H1 (cell line): ENCODE measurements around the gene PPP1R15B. TPM values are rescaled to one million over a fixed set of nuclear protein-coding genes. Genes with fewer than 3 reads are reported as not detected.

ENCODE experiments used
- CHD1 ChIP-seq: IDR thresholded peaks from 2 replicates; pipeline ENCODE4 v1.6.1; 2012; ENCODE audit warnings: low read depth, low read length, improper control_type of control experiment
- CHD7 ChIP-seq: fragments of 300-600 bp; sonication (generic); IDR thresholded peaks from 2 replicates; pipeline ENCODE4 v1.7.1; 2012; ENCODE audit warnings: low read length, moderate library complexity, mild to moderate bottlenecking, inconsistent platforms; ENCODE audit not compliant: insufficient replicate concordance
- CTBP2 ChIP-seq: IDR thresholded peaks from 2 replicates; pipeline ENCODE4 v1.7.0; 2011; ENCODE audit warnings: borderline replicate concordance, mild to moderate bottlenecking, moderate library complexity, mixed read lengths, low read length; ENCODE audit not compliant: insufficient read depth, insufficient read length
- FOSL1 ChIP-seq: IDR thresholded peaks from 2 replicates; pipeline ENCODE4 v1.6.1; 2011; ENCODE audit warnings: mild to moderate bottlenecking, low read depth, low read length, moderate library complexity; ENCODE audit not compliant: insufficient read depth
- HDAC6 ChIP-seq: IDR thresholded peaks from one replicate; pipeline ENCODE4 v1.7.1; 2012; ENCODE audit warnings: low read depth, mild to moderate bottlenecking, inconsistent platforms, low read length, moderate library complexity
- MAX ChIP-seq: IDR thresholded peaks from 2 replicates; pipeline ENCODE4 v1.6.1; 2012; ENCODE audit warnings: inconsistent platforms
- NANOG ChIP-seq: IDR thresholded peaks from 2 replicates; pipeline ENCODE4 v1.6.1; 2011; ENCODE audit warnings: low read length, low read depth, mild to moderate bottlenecking, inconsistent platforms; ENCODE audit not compliant: insufficient read depth, poor library complexity, severe bottlenecking
- RBBP5 ChIP-seq: IDR thresholded peaks from 2 replicates; pipeline ENCODE4 v1.7.1; 2012; ENCODE audit warnings: low read depth, mild to moderate bottlenecking, inconsistent platforms, low read length, moderate library complexity, borderline replicate concordance
- TAF1 ChIP-seq: IDR thresholded peaks from 2 replicates; pipeline ENCODE4 v1.6.1; 2011; ENCODE audit warnings: mild to moderate bottlenecking, low read depth, low read length
- TEAD4 ChIP-seq: IDR thresholded peaks from 2 replicates; pipeline ENCODE4 v1.6.1; 2012; ENCODE audit warnings: low read depth, low read length, inconsistent platforms, mixed read lengths
- YY1 ChIP-seq: IDR thresholded peaks from 2 replicates; pipeline ENCODE4 v1.6.1; 2011; ENCODE audit warnings: low read depth, mild to moderate bottlenecking, low read length
- ZNF274 ChIP-seq: IDR thresholded peaks from 2 replicates; pipeline ENCODE4 v1.7.0; 2012; ENCODE audit warnings: low read length, borderline replicate concordance; ENCODE audit errors: extremely low read depth
- polyA plus RNA-seq, 7 experiments: library from polyadenylated mRNA; depleted of rRNA in 3 of 7; stranded (reverse) in 5 of 7; unstranded in 2 of 7; fragments of >200 nt in 5 of 7; fragments of 200-250 nt in 2 of 7; gene quantifications; 1 replicate in 5 of 7; 2 replicates in 1 of 7; 4 replicates in 1 of 7; pipeline versions ENCODE4 v1.2.1 to v1.2.3, GENCODE V29; 2011 to 2013; ENCODE audit warnings: missing spikeins in 2 of 7, mixed read lengths in 2 of 7
- total RNA-seq: library from RNA; stranded (reverse); fragmentation: NEBNext Ultra II Directional; extraction: Animal tissue kit (Norgen Biotek cat#: 25700); gene quantifications from 2 replicates; pipeline ENCODE4 v1.2.1, GENCODE V29; 2021

Gene PPP1R15B
- total and polyA plus RNA-seq, 2 of the 8 experiments (the other 6 are each of a cell fraction or from before 2014, with no cell fraction given), result 14.4 to 72.2 TPM

- TF ChIP-seq CHD7 (no peak), HDAC6 (no peak), TEAD4 (no peak), FOSL1 (no peak), NANOG (no peak), RBBP5 (no peak), MAX (no peak), CHD1 (no peak), TAF1 (no peak), YY1 (no peak), CTBP2 (no peak), ZNF274 (no peak)
Observed at GRCh38 chr1:204435872-204436271, 24.3 kb upstream of the PPP1R15B start (continued).
